Skeletal muscle cell (primary cell): ENCODE results near the gene CEP72.
"Not testable (repeated sequence)": the region's sequence is repeated elsewhere in the genome, so short reads cannot be mapped to it uniquely, and the experiment has no call there.

Experiments used
- DNase-seq: peaks from one replicate; pipeline ENCODE4 v3.0.0-alpha.2; 2010; ENCODE audit warnings: low read depth
- H3K4me3 ChIP-seq: 2 replicates; pipeline ENCODE4 v1.5.1; 2011; ENCODE audit warnings: low read depth, mild to moderate bottlenecking, control low read depth, low read length, moderate library complexity

Gene CEP72

GRCh38 chr5:579746-580366 is 32.3 kb upstream of the CEP72 start:
- no peak overlapping the region for H3K4me3 ChIP-seq
- DNase-seq: no peak

- H3K4me3 ChIP-seq: no peak overlapping the region
- no peak for DNase-seq
Observed at GRCh38 chr5:580436-580835, 31.7 kb upstream of the CEP72 start.

GRCh38 chr5:581266-581665 is 30.9 kb upstream of the CEP72 start:
- no peak for DNase-seq
- no peak overlapping the region for H3K4me3 ChIP-seq

- H3K4me3 ChIP-seq: no peak overlapping the region
- no peak for DNase-seq
Observed at GRCh38 chr5:581941-582340, 30.2 kb upstream of the CEP72 start.

- H3K4me3 ChIP-seq: not testable (repeated sequence)
Observed at GRCh38 chr5:582445-582844, 29.7 kb upstream of the CEP72 start.

GRCh38 chr5:582936-583635 is 29.1 kb upstream of the CEP72 start:
- no peak overlapping the region for H3K4me3 ChIP-seq

More at GRCh38 chr5:582445-582844, 29.7 kb upstream of the CEP72 start:
- not testable (repeated sequence) for DNase-seq

GRCh38 chr5:583645-584044 is 28.5 kb upstream of the CEP72 start:
- no peak for DNase-seq
- no peak overlapping the region for H3K4me3 ChIP-seq

More at GRCh38 chr5:582936-583635, 29.1 kb upstream of the CEP72 start:
- no peak for DNase-seq

GRCh38 chr5:584216-584615 is 27.9 kb upstream of the CEP72 start:
- DNase-seq: no peak
- no peak overlapping the region for H3K4me3 ChIP-seq

- no peak for DNase-seq
- H3K4me3 ChIP-seq: no peak overlapping the region
Observed at GRCh38 chr5:584846-585245, 27.3 kb upstream of the CEP72 start.

GRCh38 chr5:585556-585955 is 26.6 kb upstream of the CEP72 start:
- no peak overlapping the region for H3K4me3 ChIP-seq
- no peak for DNase-seq

GRCh38 chr5:585962-586628 is 26.0 kb upstream of the CEP72 start:
- no peak overlapping the region for H3K4me3 ChIP-seq
- DNase-seq: no peak

- no peak for DNase-seq
Observed at GRCh38 chr5:586751-587285, 25.3 kb upstream of the CEP72 start.

GRCh38 chr5:587403-587802 is 24.7 kb upstream of the CEP72 start:
- DNase-seq: no peak
- no peak overlapping the region for H3K4me3 ChIP-seq

More at GRCh38 chr5:586751-587285, 25.3 kb upstream of the CEP72 start:
- no peak overlapping the region for H3K4me3 ChIP-seq

- no peak for DNase-seq
- no peak overlapping the region for H3K4me3 ChIP-seq
Observed at GRCh38 chr5:588406-588995, 23.6 kb upstream of the CEP72 start.

GRCh38 chr5:589173-589572 is 23.0 kb upstream of the CEP72 start:
- DNase-seq: no peak
- no peak overlapping the region for H3K4me3 ChIP-seq

GRCh38 chr5:589588-589987 is 22.6 kb upstream of the CEP72 start:
- DNase-seq: no peak
- no peak overlapping the region for H3K4me3 ChIP-seq

- DNase-seq: no peak
- no peak overlapping the region for H3K4me3 ChIP-seq
Observed at GRCh38 chr5:590346-590745, 21.8 kb upstream of the CEP72 start.

- no peak for DNase-seq
- no peak overlapping the region for H3K4me3 ChIP-seq
Observed at GRCh38 chr5:591746-592145, 20.4 kb upstream of the CEP72 start.

GRCh38 chr5:592158-592557 is 20.0 kb upstream of the CEP72 start:
- no peak overlapping the region for H3K4me3 ChIP-seq
- DNase-seq: no peak

GRCh38 chr5:593511-593910 is 18.6 kb upstream of the CEP72 start:
- DNase-seq: no peak
- H3K4me3 ChIP-seq: no peak overlapping the region
